A549 (cell line): ENCODE data around the gene MBD2.

Experiments used
- JUNB ChIP-seq: fragments of >200 bp; sonication (Bioruptor Twin); formaldehyde crosslinking; IDR thresholded peaks from 2 replicates; pipeline ENCODE4 v1.6.1; 2016
- MAFK ChIP-seq: fragments of 450-650 bp; IDR thresholded peaks from 2 replicates; pipeline ENCODE4 v1.6.1; 2014; ENCODE audit not compliant: partially characterized antibody
- POLR2A ChIP-seq: IDR thresholded peaks from 2 replicates; pipeline ENCODE4 v1.6.1; 2012; ENCODE audit warnings: mild to moderate bottlenecking, low read length
- RNF2 ChIP-seq: fragments of 200-600 bp; sonication (generic); IDR thresholded peaks from 2 replicates; pipeline ENCODE4 v1.6.1; 2016; ENCODE audit warnings: low read depth, mild to moderate bottlenecking, antibody characterized with exemption, moderate library complexity, borderline replicate concordance

GRCh38 chr18:54117853-54118773 lies 106.4 kb downstream of the MBD2 start:
- TF ChIP-seq RNF2 = no peak
- TF ChIP-seq POLR2A = no peak
- TF ChIP-seq MAFK = no peak
- TF ChIP-seq JUNB = no peak
